B cell (primary cell): ENCODE data around the gene TIMMDC1. TPM values are rescaled to one million over a fixed set of nuclear protein-coding genes. Genes with fewer than 3 reads are reported as not detected.

Experiments
- ATAC-seq: fragments of 200-7000 bp; cut with Tn5 transposase; one replicate; pipeline ENCODE4 v1.10.0; 2021; ENCODE audit warnings: low read depth, mild to moderate bottlenecking, moderate number of reproducible peaks, moderate library complexity
- CTCF ChIA-PET: fragments of 350-600 bp; sonication (Branson Sonifier 250); formaldehyde crosslinking; loops from one replicate; lab custom pipeline; 2021; ENCODE audit warnings: antibody characterized with exemption, inconsistent platforms; lab: Charles Lee
- POLR2A ChIA-PET: fragments of 350-600 bp; sonication (Branson Sonifier 250); formaldehyde crosslinking; loops from one replicate; lab custom pipeline; 2021; ENCODE audit warnings: antibody characterized with exemption; lab: Charles Lee
- DNase-seq: peaks from one replicate; pipeline ENCODE4 v3.0.0; 2013
- H2AFZ ChIP-seq: 2 replicates; pipeline ENCODE4 v1.6.1; 2012; ENCODE audit warnings: mild to moderate bottlenecking, low read depth, low read length; ENCODE audit not compliant: insufficient read depth, poor library complexity, severe bottlenecking
- H3K27ac ChIP-seq, 2 donors: 1 replicate in 1 of 2; 2 replicates in 1 of 2; pipeline ENCODE4 v1.5.1; 2012 to 2013; ENCODE audit warnings: low read length in 2 of 2, mild to moderate bottlenecking in 2 of 2, moderate library complexity in 1 of 2
- H3K27me3 ChIP-seq, 4 experiments: fragments of 200-600 bp in 1 of 4; sonication (generic) in 1 of 4; replicated peaks in 1 of 4; 1 replicate in 2 of 4; 2 replicates in 2 of 4; pipeline versions ENCODE4 v1.6.1 to v1.7.0; 2013 to 2016; ENCODE audit warnings: low read length in 3 of 4, mild to moderate bottlenecking in 2 of 4, mixed read lengths in 1 of 4, moderate library complexity in 1 of 4; ENCODE audit not compliant: insufficient read depth in 4 of 4, control insufficient read depth in 3 of 4; ENCODE audit errors: control extremely low read depth in 1 of 4
- H3K36me3 ChIP-seq, 2 experiments: replicated peaks in 1 of 2; 1 replicate in 1 of 2; 2 replicates in 1 of 2; pipeline versions ENCODE4 v1.6.1 to v1.7.1; 2013; ENCODE audit warnings: low read length in 1 of 2; ENCODE audit not compliant: insufficient read depth in 2 of 2, control insufficient read depth in 1 of 2; ENCODE audit errors: control extremely low read depth in 1 of 2, extremely low read depth in 1 of 2
- H3K4me1 ChIP-seq, 2 donors: fragments of 200-600 bp in 1 of 2; sonication (generic) in 1 of 2; 1 replicate in 1 of 2; 2 replicates in 1 of 2; pipeline versions ENCODE4 v1.5.1 to v1.6.1; 2013 to 2017; ENCODE audit warnings: low read length in 2 of 2; ENCODE audit not compliant: control insufficient read depth in 2 of 2, insufficient read depth in 2 of 2
- H3K4me2 ChIP-seq: replicated peaks from 2 replicates; pipeline ENCODE3; 2012; ENCODE audit warnings: mild to moderate bottlenecking, low read depth, low read length; ENCODE audit not compliant: poor library complexity, severe bottlenecking
- H3K4me3 ChIP-seq, 5 experiments: fragments of 200-600 bp in 1 of 5; sonication (generic) in 1 of 5; 1 replicate in 3 of 5; 2 replicates in 2 of 5; pipeline versions ENCODE4 v1.5.1 to v1.7.0; 2011 to 2016; ENCODE audit warnings: low read length in 4 of 5, mild to moderate bottlenecking in 4 of 5, low read depth in 2 of 5, control low read depth in 1 of 5, moderate library complexity in 1 of 5; ENCODE audit not compliant: insufficient read depth in 1 of 5; ENCODE audit errors: control extremely low read depth in 1 of 5, extremely low read depth in 1 of 5
- H3K79me2 ChIP-seq: fragments of 200-600 bp; sonication (generic); one replicate; pipeline ENCODE4 v1.6.0; 2016; ENCODE audit warnings: low read length; ENCODE audit not compliant: control insufficient read depth, insufficient read depth
- H3K9ac ChIP-seq: fragments of 200-600 bp; sonication (generic); 2 replicates; pipeline ENCODE4 v1.6.1; 2017; ENCODE audit warnings: mild to moderate bottlenecking, low read length, moderate library complexity
- H3K9me3 ChIP-seq, 3 donors: one replicate each; pipeline versions ENCODE4 v1.6.1 to v1.7.1; 2013; ENCODE audit warnings: low read length in 2 of 3; ENCODE audit not compliant: control insufficient read depth in 2 of 3, insufficient read depth in 1 of 3; ENCODE audit errors: control extremely low read depth in 1 of 3
- H4K20me1 ChIP-seq: 2 replicates; pipeline ENCODE4 v1.6.0; 2012; ENCODE audit warnings: mild to moderate bottlenecking, low read length; ENCODE audit not compliant: insufficient read depth, control insufficient read depth, poor library complexity, severe bottlenecking
- H3K27ac Mint-ChIP-seq: one replicate; pipeline ENCODE4 v1.8.0; 2021; ENCODE audit warnings: mixed read lengths
- H3K27me3 Mint-ChIP-seq: one replicate; pipeline ENCODE4 v1.8.0; 2021; ENCODE audit warnings: mixed read lengths
- H3K4me1 Mint-ChIP-seq: one replicate; pipeline ENCODE4 v1.8.0; 2021; ENCODE audit warnings: mixed read lengths
- H3K4me3 Mint-ChIP-seq: one replicate; pipeline ENCODE4 v1.8.0; 2021; ENCODE audit warnings: mixed read lengths
- H3K9me3 Mint-ChIP-seq: one replicate; pipeline ENCODE4 v1.8.0; 2022; ENCODE audit warnings: mixed read lengths; ENCODE audit not compliant: insufficient read depth
- CTCF ChIP-seq: fragments of 200-600 bp; IDR thresholded peaks from one replicate; pipeline ENCODE4 v1.8.0; 2022; ENCODE audit warnings: antibody characterized with exemption, mild to moderate bottlenecking
- EZH2 ChIP-seq: IDR thresholded peaks from 2 replicates; pipeline ENCODE4 v1.6.1; 2012; ENCODE audit warnings: borderline replicate concordance, low read depth, mild to moderate bottlenecking, moderate library complexity, low read length; ENCODE audit not compliant: insufficient read depth, poor library complexity, severe bottlenecking
- WGBS: methylation state at CpG from one replicate; pipeline ENCODE4 v1.1.5; 2013; ENCODE audit warnings: missing lambda C conversion rate; ENCODE audit not compliant: insufficient coverage; 5-methylcytosine and 5-hydroxymethylcytosine counted together
- intact Hi-C: fragments of 100-400 bp; cut with micrococcal nuclease; formaldehyde crosslinking; loops from one replicate; pipeline ENCODE4 v1.10.0; 2022
- polyA plus RNA-seq: library from polyadenylated mRNA; depleted of rRNA; stranded (reverse); fragments of >200 nt; gene quantifications from 2 replicates; pipeline ENCODE4 v1.2.3, GENCODE V29; 2012
- total RNA-seq, 2 donors: library from RNA; stranded (reverse); fragments of 120-200 nt in 1 of 2; gene quantifications; 1 replicate in 1 of 2; 2 replicates in 1 of 2; pipeline versions ENCODE4 v1.2.3 to v1.2.4, GENCODE V29; 2013 to 2022

Gene TIMMDC1
- total and polyA plus RNA-seq, 2 donors (not counting 1 experiment from before 2014, with no cell fraction given), result 50.5 to 58.5 TPM

- intact Hi-C loops, result loop anchor here (1.0 to 10.0 kb wide), 10 partner anchors 8 to 535 kb away; partner anchors contain the start of genes GSK3B, PLA1A, TIMMDC1 and TMEM39A
- H3K36me3 ChIP-seq, result no peaks in the 10 kb centered on the region
- H3K4me3 ChIP-seq, result peak within 1 kb of the TSS in 4 of 5 experiments; percentile 42 to 71 (median 60)
- ChIA-PET POLR2A (interaction anchor here (0.6 to 1.7 kb wide), 6 partner anchors 16 to 95 kb away, joined by 4 to 14 read pairs (median 5); partner anchors contain the start of genes ADPRH, TIMMDC1 and TMEM39A), CTCF (interaction anchor here (0.9 to 3.7 kb wide), 17 partner anchors 9 to 284 kb away, joined by 3 to 16 read pairs (median 4); partner anchors contain the start of genes TIMMDC1 and TMEM39A)
- H3K4me2 ChIP-seq, result peak within 1 kb of the TSS; percentile 70
- no peaks in the 10 kb centered on the region for H3K9me3 Mint-ChIP-seq
- no peaks in the 10 kb centered on the region for H3K27me3 Mint-ChIP-seq
- H3K27me3 ChIP-seq, result no peaks in the 10 kb centered on the region
- ATAC-seq, result peak; percentile 60
- H4K20me1 ChIP-seq, result no peaks in the 10 kb centered on the region
- H3K9ac ChIP-seq, result peak within 1 kb of the TSS; percentile 76
- peak within 1 kb of the TSS; percentile 66 for H2AFZ ChIP-seq
- peaks cover 24% of the 10 kb centered on the region for H3K79me2 ChIP-seq
- peak within 1 kb of the TSS; percentile 71 to 92 for H3K27ac ChIP-seq
- H3K4me3 Mint-ChIP-seq, result peak within 1 kb of the TSS; percentile 75
- TF ChIP-seq EZH2 (no peak), CTCF (peak; percentile 58)
- WGBS, result 33% methylated on average over 1 of the region's 7 CpGs
- peaks cover 80% of the 10 kb centered on the region for H3K4me1 Mint-ChIP-seq
- H3K27ac Mint-ChIP-seq, result peak within 1 kb of the TSS; percentile 91
- no peaks in the 10 kb centered on the region for H3K9me3 ChIP-seq
- H3K4me1 ChIP-seq, result peaks cover 49 to 71% of the 10 kb centered on the region in 2 donors
- peak; percentile 85 for DNase-seq
Measured at GRCh38 chr3:119559441-119559963, 61.2 kb downstream of the TIMMDC1 start, which contains the start of gene CD80. Gene CD80 (minus strand): TSS chr3:119559614. CDS start chr3:119557728, 1,886 bp downstream.

DNA sequence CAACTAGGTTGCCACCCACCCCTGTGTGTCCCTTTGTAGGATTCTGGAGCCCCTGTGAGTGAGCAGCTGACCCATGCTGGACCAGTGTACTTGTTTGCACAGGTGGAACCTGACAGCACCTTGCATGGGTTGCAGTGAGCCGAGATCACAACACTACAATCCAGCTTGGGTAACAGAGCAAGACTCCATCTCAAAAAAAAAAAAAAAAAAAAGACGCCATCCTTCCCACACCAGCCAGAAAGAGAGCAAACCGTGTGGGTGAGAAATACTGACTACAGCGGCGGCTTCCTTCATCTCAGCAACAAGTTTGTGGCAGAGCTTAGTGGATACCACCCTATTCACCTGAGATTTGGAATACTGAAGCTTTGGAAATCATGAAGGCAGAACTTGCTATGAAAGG lies 61.8 kb downstream of the TIMMDC1 start:
- WGBS, result no CpG with 5 or more reads among the region's 5 CpGs
- H3K27ac Mint-ChIP-seq, result peak overlapping the region; percentile 91
- H2AFZ ChIP-seq, result peak overlapping the region; percentile 66

More for the DNA sequence above, 61.8 kb downstream of the TIMMDC1 start:
- Histone ChIP-seq H3K27me3 (no peaks in the 10 kb centered on the region), H4K20me1 (no peaks in the 10 kb centered on the region), H3K4me3 (peak overlapping the region in 3 of 5 experiments; percentile 18 to 38 (median 25)), H3K4me2 (peak overlapping the region; percentile 70), H3K9me3 (no peaks in the 10 kb centered on the region), H3K79me2 (peaks cover 23% of the 10 kb centered on the region), H3K9ac (peak overlapping the region; percentile 76), H3K36me3 (no peaks in the 10 kb centered on the region), H3K27ac (peak overlapping the region; percentile 71 to 92), H3K4me1 (peaks cover 42 to 65% of the 10 kb centered on the region in 2 donors)
- intact Hi-C loops, result no loop called here
- TF ChIP-seq CTCF, result no peak
- no peak for TF ChIP-seq EZH2
- Mint-ChIP-seq H3K4me1 (peaks cover 76% of the 10 kb centered on the region), H3K27me3 (no peaks in the 10 kb centered on the region), H3K4me3 (peak overlapping the region; percentile 75), H3K9me3 (no peaks in the 10 kb centered on the region)
- DNase-seq (peak; percentile 48), ATAC-seq (no peak)
- ChIA-PET POLR2A (interaction anchor here (0.6 to 1.7 kb wide), 4 partner anchors 16 to 62 kb away, joined by 4 to 5 read pairs (median 4); partner anchors contain the start of genes ADPRH and TIMMDC1), CTCF (interaction anchor here (0.7 to 3.7 kb wide), 16 partner anchors 10 to 120 kb away, joined by 3 to 16 read pairs (median 4); partner anchors contain the start of genes TIMMDC1 and TMEM39A)
